GM06990 (cell line): ENCODE measurements around the gene GMPPA.

Experiments
- DNase-seq: peaks from one replicate; pipeline ENCODE4 v3.0.0-alpha.2; 2011; ENCODE audit not compliant: insufficient read length; ENCODE audit errors: extremely low read depth
- H3K27me3 ChIP-seq: replicated peaks from 2 replicates; pipeline ENCODE4 v1.6.0; 2011; ENCODE audit warnings: low read length; ENCODE audit not compliant: control insufficient read depth, insufficient read depth
- H3K36me3 ChIP-seq: 2 replicates; pipeline ENCODE4 v1.5.1; 2011; ENCODE audit warnings: low read length; ENCODE audit not compliant: control insufficient read depth, insufficient read depth
- H3K4me3 ChIP-seq: replicated peaks from 2 replicates; pipeline ENCODE4 v1.5.1; 2011; ENCODE audit warnings: low read depth, mild to moderate bottlenecking, control low read depth, low read length
- CTCF ChIP-seq: IDR thresholded peaks from 2 replicates; pipeline ENCODE4 v1.5.1; 2011; ENCODE audit warnings: low read length, control low read depth, mild to moderate bottlenecking, inconsistent platforms; ENCODE audit not compliant: insufficient read depth, poor library complexity, severe bottlenecking

The GMPPA gene

GRCh38 chr2:219555956-219556355 lies 57.3 kb downstream of the GMPPA start:
- Histone ChIP-seq H3K27me3 (peaks cover 2% of the 10 kb centered on the region), H3K4me3 (no peak overlapping the region), H3K36me3 (no peaks in the 10 kb centered on the region)
- DNase-seq, result no peak
- TF ChIP-seq CTCF, result no peak

- H3K36me3 ChIP-seq, result no peaks in the 10 kb centered on the region
- DNase-seq, result no peak
- no peak overlapping the region for H3K4me3 ChIP-seq
- H3K27me3 ChIP-seq, result no peaks in the 10 kb centered on the region; the same call in none of the 2 replicates
- TF ChIP-seq CTCF, result no peak
Observed at GRCh38 chr2:219556413-219556812, 57.7 kb downstream of the GMPPA start.
